ENCODE data around the gene DDN. TPM values are rescaled to one million over a fixed set of nuclear protein-coding genes. Genes with fewer than 3 reads are reported as not detected.

DDN gene
- total and polyA plus RNA-seq, 9 of the 15 experiments (the other 6 are each of a cell fraction or from before 2014, with no cell fraction given), result 0.03 to 3.6 (median 1.6) TPM

- TF ChIP-seq, protein P1, sequence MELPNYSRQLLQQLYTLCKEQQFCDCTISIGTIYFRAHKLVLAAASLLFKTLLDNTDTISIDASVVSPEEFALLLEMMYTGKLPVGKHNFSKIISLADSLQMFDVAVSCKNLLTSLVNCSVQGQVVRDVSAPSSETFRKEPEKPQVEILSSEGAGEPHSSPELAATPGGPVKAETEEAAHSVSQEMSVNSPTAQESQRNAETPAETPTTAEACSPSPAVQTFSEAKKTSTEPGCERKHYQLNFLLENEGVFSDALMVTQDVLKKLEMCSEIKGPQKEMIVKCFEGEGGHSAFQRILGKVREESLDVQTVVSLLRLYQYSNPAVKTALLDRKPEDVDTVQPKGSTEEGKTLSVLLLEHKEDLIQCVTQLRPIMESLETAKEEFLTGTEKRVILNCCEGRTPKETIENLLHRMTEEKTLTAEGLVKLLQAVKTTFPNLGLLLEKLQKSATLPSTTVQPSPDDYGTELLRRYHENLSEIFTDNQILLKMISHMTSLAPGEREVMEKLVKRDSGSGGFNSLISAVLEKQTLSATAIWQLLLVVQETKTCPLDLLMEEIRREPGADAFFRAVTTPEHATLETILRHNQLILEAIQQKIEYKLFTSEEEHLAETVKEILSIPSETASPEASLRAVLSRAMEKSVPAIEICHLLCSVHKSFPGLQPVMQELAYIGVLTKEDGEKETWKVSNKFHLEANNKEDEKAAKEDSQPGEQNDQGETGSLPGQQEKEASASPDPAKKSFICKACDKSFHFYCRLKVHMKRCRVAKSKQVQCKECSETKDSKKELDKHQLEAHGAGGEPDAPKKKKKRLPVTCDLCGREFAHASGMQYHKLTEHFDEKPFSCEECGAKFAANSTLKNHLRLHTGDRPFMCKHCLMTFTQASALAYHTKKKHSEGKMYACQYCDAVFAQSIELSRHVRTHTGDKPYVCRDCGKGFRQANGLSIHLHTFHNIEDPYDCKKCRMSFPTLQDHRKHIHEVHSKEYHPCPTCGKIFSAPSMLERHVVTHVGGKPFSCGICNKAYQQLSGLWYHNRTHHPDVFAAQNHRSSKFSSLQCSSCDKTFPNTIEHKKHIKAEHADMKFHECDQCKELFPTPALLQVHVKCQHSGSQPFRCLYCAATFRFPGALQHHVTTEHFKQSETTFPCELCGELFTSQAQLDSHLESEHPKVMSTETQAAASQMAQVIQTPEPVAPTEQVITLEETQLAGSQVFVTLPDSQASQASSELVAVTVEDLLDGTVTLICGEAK (IDR thresholded peaks at IDR 0.05), result peak; percentile 78
- TF ChIP-seq, protein P1 (CRISPR knock-in tag; IDR thresholded peaks at IDR 0.05), result no peak
- no peak for TF ChIP-seq SREBF2 (CRISPR knock-in tag; IDR thresholded peaks at IDR 0.05)
- TF ChIP-seq EHMT2 (IDR thresholded peaks at IDR 0.05), result no peak
- 0 out of 2 replicates have a peak, but pooled peaks have one; percentile 60 for TF ChIP-seq ELF2 (CRISPR knock-in tag; IDR thresholded peaks at IDR 0.05)
- peak; percentile 89 for TF ChIP-seq SUPT5H (IDR thresholded peaks at IDR 0.05)
- peak; percentile 60; the same call in 1 of the 2 replicates for TF ChIP-seq BMI1 (IDR thresholded peaks at IDR 0.05; ENCODE audit: low read length)
- peak; percentile 7; the same call in 1 of the 2 replicates for TF ChIP-seq MTA3 (IDR thresholded peaks at IDR 0.05; ENCODE audit: borderline replicate concordance)
- TF ChIP-seq ZBED1 (IDR thresholded peaks at IDR 0.05), result peak; percentile 66; the same call in 1 of the 2 replicates
- TF ChIP-seq, protein P2, sequence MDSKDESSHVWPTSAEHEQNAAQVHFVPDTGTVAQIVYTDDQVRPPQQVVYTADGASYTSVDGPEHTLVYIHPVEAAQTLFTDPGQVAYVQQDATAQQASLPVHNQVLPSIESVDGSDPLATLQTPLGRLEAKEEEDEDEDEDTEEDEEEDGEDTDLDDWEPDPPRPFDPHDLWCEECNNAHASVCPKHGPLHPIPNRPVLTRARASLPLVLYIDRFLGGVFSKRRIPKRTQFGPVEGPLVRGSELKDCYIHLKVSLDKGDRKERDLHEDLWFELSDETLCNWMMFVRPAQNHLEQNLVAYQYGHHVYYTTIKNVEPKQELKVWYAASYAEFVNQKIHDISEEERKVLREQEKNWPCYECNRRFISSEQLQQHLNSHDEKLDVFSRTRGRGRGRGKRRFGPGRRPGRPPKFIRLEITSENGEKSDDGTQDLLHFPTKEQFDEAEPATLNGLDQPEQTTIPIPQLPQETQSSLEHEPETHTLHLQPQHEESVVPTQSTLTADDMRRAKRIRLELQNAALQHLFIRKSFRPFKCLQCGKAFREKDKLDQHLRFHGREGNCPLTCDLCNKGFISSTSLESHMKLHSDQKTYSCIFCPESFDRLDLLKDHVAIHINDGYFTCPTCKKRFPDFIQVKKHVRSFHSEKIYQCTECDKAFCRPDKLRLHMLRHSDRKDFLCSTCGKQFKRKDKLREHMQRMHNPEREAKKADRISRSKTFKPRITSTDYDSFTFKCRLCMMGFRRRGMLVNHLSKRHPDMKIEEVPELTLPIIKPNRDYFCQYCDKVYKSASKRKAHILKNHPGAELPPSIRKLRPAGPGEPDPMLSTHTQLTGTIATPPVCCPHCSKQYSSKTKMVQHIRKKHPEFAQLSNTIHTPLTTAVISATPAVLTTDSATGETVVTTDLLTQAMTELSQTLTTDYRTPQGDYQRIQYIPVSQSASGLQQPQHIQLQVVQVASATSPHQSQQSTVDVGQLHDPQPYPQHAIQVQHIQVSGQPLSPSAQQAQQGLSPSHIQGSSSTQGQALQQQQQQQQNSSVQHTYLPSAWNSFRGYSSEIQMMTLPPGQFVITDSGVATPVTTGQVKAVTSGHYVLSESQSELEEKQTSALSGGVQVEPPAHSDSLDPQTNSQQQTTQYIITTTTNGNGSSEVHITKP (IDR thresholded peaks at IDR 0.05; ENCODE audit: partially characterized antibody), result peak; percentile 29
- TF ChIP-seq ZBTB26 (CRISPR knock-in tag; IDR thresholded peaks at IDR 0.05), result peak; percentile 8; the same call in 1 of the 2 replicates
- TF ChIP-seq SMAD1 (IDR thresholded peaks at IDR 0.05; ENCODE audit: low read depth, low read length, partially characterized antibody), result peak; percentile 13
- no peak for TF ChIP-seq PHB (CRISPR knock-in tag; IDR thresholded peaks at IDR 0.05)
- no peak; the same call in 1 of the 2 replicates for TF ChIP-seq CREB1 (IDR thresholded peaks at IDR 0.05)
- TF ChIP-seq CREB1 (CRISPR knock-in tag; IDR thresholded peaks at IDR 0.05), result no peak
These were observed 41.8 kb downstream of the DDN start, which contains the start of gene ARF3 (continued) for GRCh38 chr12:48957141-48958048.

Measured in K562 (cell line).